MM.1S (cell line): ENCODE data around the gene NOVA1.

ENCODE experiments used
- DNase-seq: peaks from one replicate; pipeline ENCODE4 v3.0.0-alpha.2; 2015
- H2AFZ ChIP-seq: fragments of 300-600 bp; sonication (generic); 2 replicates; pipeline ENCODE4 v1.6.0; 2016; ENCODE audit warnings: antibody characterized with exemption, low read length
- H3F3A ChIP-seq: fragments of 300-600 bp; sonication (generic); 2 replicates; pipeline ENCODE4 v1.6.1; 2016; ENCODE audit warnings: mild to moderate bottlenecking, antibody characterized with exemption, low read length, moderate library complexity, mixed read lengths; ENCODE audit not compliant: insufficient read depth
- H3K27ac ChIP-seq: fragments of 300-600 bp; sonication (generic); 2 replicates; pipeline ENCODE4 v1.5.1; 2016; ENCODE audit warnings: mild to moderate bottlenecking, low read length
- H3K27me3 ChIP-seq: fragments of 300-600 bp; sonication (generic); replicated peaks from 2 replicates; pipeline ENCODE4 v1.6.0; 2016; ENCODE audit warnings: low read length; ENCODE audit not compliant: insufficient read depth
- H3K36me3 ChIP-seq: fragments of 300-600 bp; sonication (generic); replicated peaks from 2 replicates; pipeline ENCODE4 v1.6.1; 2016; ENCODE audit warnings: mild to moderate bottlenecking, low read length, mixed read lengths; ENCODE audit not compliant: insufficient read depth
- H3K4me1 ChIP-seq: fragments of 300-600 bp; sonication (generic); 2 replicates; pipeline ENCODE4 v1.6.1; 2016; ENCODE audit warnings: low read length, mixed read lengths
- H3K4me2 ChIP-seq: fragments of 300-600 bp; sonication (generic); 2 replicates; pipeline ENCODE4 v1.6.0; 2016; ENCODE audit warnings: low read depth, low read length
- H3K4me3 ChIP-seq: fragments of 300-600 bp; sonication (generic); 2 replicates; pipeline ENCODE4 v1.5.1; 2016; ENCODE audit warnings: low read length, mixed read lengths
- H3K79me2 ChIP-seq: fragments of 300-600 bp; sonication (generic); 2 replicates; pipeline ENCODE4 v1.6.1; 2016; ENCODE audit warnings: mixed run types, low read length, mixed read lengths
- H3K9ac ChIP-seq: fragments of 300-600 bp; sonication (generic); 2 replicates; pipeline ENCODE4 v1.6.1; 2016; ENCODE audit warnings: low read length, mixed read lengths
- H3K9me2 ChIP-seq: fragments of 300-600 bp; sonication (generic); replicated peaks from 2 replicates; pipeline ENCODE4 v1.6.1; 2016; ENCODE audit warnings: mild to moderate bottlenecking, low read length, mixed read lengths; ENCODE audit not compliant: insufficient read depth
- H3K9me3 ChIP-seq: fragments of 300-600 bp; sonication (generic); replicated peaks from 2 replicates; pipeline ENCODE4 v1.6.1; 2016; ENCODE audit warnings: mild to moderate bottlenecking, low read length, mixed read lengths; ENCODE audit not compliant: insufficient read depth
- H4K20me1 ChIP-seq: fragments of 300-600 bp; sonication (generic); 2 replicates; pipeline ENCODE4 v1.6.1; 2016; ENCODE audit warnings: mild to moderate bottlenecking, low read length, moderate library complexity, mixed read lengths; ENCODE audit not compliant: insufficient read depth
- CTCF ChIP-seq: fragments of 300-600 bp; sonication (generic); IDR thresholded peaks from 2 replicates; pipeline ENCODE4 v1.5.1; 2016; ENCODE audit warnings: antibody characterized with exemption, low read length, mixed read lengths
- EZH2 ChIP-seq: fragments of 300-600 bp; sonication (generic); optimal IDR thresholded peaks from 2 replicates; pipeline ENCODE3; 2017; ENCODE audit warnings: low read depth, mild to moderate bottlenecking, antibody characterized with exemption, low read length, mixed read lengths
- EZH2phosphoT487 ChIP-seq: fragments of 300-600 bp; sonication (generic); IDR thresholded peaks from 2 replicates; pipeline ENCODE4 v1.6.1; 2018; ENCODE audit warnings: antibody characterized with exemption, low read length

Gene NOVA1

DNA sequence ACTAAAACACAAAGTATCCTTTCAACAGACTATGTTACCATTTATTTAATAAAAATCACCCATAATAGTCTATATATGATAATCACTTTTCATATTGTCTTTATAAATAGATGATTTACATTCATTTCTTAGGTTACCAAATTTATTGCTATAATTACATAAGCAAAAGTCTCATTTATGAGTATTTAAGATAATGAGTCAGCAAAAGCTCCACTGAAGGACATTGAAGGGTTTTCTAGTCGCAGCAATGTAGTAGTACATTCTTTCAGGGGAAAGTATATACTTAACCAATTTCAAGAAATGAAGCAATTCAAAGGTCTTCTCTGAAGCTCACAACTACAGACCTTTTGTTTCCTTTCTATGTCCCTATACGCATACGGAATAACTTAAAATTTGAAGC is 110.9 kb downstream of the NOVA1 start:
- no peak for DNase-seq
- TF ChIP-seq EZH2phosphoT487 = no peak
- TF ChIP-seq CTCF = no peak
- TF ChIP-seq EZH2 = no peak
- H2AFZ ChIP-seq = no peak overlapping the region
- H3K9me3 ChIP-seq = no peaks in the 10 kb centered on the region
- no peak overlapping the region for H3K4me2 ChIP-seq
- no peak overlapping the region for H3K27ac ChIP-seq
- no peaks in the 10 kb centered on the region for H4K20me1 ChIP-seq
- H3F3A ChIP-seq = no peaks in the 10 kb centered on the region
- no peak overlapping the region for H3K9ac ChIP-seq
- no peaks in the 10 kb centered on the region for H3K36me3 ChIP-seq
- H3K4me1 ChIP-seq = no peaks in the 10 kb centered on the region
- no peaks in the 10 kb centered on the region for H3K9me2 ChIP-seq
- no peak overlapping the region for H3K4me3 ChIP-seq
- no peaks in the 10 kb centered on the region for H3K79me2 ChIP-seq
- H3K27me3 ChIP-seq = no peaks in the 10 kb centered on the region

DNA sequence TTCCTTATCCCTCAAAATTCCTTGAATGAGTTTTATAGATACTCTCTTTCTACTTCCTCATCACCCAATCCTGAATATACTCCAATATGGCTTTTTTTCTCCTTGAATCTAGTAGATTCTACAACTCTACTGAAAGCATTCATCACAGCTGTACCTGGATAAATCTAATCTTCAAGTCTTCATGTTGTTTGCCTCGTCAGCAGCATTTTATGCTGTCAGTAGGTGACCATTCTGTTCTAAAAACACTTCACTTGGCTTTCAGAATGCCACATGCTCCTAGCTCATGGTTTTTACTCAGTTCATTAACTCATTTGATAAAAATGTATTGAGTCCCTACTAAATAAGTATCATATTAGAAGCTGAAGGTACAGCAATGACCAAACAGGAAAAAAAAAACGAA is 113.3 kb downstream of the NOVA1 start:
- no peaks in the 10 kb centered on the region for H3K79me2 ChIP-seq
- no peaks in the 10 kb centered on the region for H3K4me1 ChIP-seq
- H3K27ac ChIP-seq = no peak overlapping the region
- no peak overlapping the region for H3K4me2 ChIP-seq
- no peaks in the 10 kb centered on the region for H3K27me3 ChIP-seq
- no peaks in the 10 kb centered on the region for H4K20me1 ChIP-seq
- H3K9ac ChIP-seq = no peak overlapping the region
- no peaks in the 10 kb centered on the region for H3K9me2 ChIP-seq
- no peak overlapping the region for H3K4me3 ChIP-seq
- H2AFZ ChIP-seq = no peak overlapping the region
- H3K36me3 ChIP-seq = no peaks in the 10 kb centered on the region
- H3K9me3 ChIP-seq = no peaks in the 10 kb centered on the region
- no peak for TF ChIP-seq EZH2
- TF ChIP-seq EZH2phosphoT487 = no peak
- TF ChIP-seq CTCF = no peak
- no peak for DNase-seq
- H3F3A ChIP-seq = no peaks in the 10 kb centered on the region

DNA sequence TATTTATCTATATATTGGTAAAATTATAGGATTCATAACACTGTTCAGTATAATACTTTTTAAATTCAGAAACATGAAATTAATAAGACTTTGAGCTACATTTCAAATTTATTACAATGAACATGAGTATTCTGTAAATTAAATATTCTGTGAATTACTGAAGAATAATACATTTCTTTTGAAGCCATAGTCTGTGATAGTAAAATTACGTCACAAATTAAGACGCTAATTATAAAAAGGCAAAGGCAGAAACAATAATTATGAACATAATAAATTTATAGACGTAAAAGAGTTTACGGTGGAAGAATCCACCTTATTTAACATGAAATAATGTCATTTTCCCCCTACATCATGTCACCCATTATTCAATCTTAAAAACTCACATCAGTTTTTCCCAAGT is 118.9 kb downstream of the NOVA1 start:
- Histone ChIP-seq H3K4me2 (no peak overlapping the region), H3K4me3 (no peak overlapping the region), H4K20me1 (no peaks in the 10 kb centered on the region), H3K27ac (no peak overlapping the region), H3K9ac (no peak overlapping the region), H2AFZ (no peak overlapping the region), H3K36me3 (no peaks in the 10 kb centered on the region), H3K27me3 (no peaks in the 10 kb centered on the region), H3K4me1 (no peaks in the 10 kb centered on the region), H3K9me2 (no peaks in the 10 kb centered on the region), H3K9me3 (no peaks in the 10 kb centered on the region), H3F3A (no peaks in the 10 kb centered on the region), H3K79me2 (no peaks in the 10 kb centered on the region)
- TF ChIP-seq EZH2phosphoT487 (no peak), EZH2 (no peak), CTCF (no peak)
- DNase-seq = no peak
